Stimulated activated effector memory CD8-positive, alpha-beta T cell treated with anti-CD3 and anti-CD28 coated beads, Interleukin-12 subunit alpha, Interleukin-12 subunit beta, amount 100 ng/mL, for 72 hours (primary cell): ENCODE measurements around the gene SHISA6.

Source experiments
- ATAC-seq: fragments of 150-1000 bp; cut with Tn5 transposase; 2 replicates; pipeline ENCODE4 v1.10.0; 2021
- DNase-seq, 2 donors: peaks; one replicate each; pipeline ENCODE4 v3.0.0; 2021 to 2022; ENCODE audit warnings: low spot score in 2 of 2
- H3K27ac Mint-ChIP-seq: one replicate; pipeline ENCODE4 v1.8.0; 2022; ENCODE audit warnings: mild to moderate bottlenecking, mixed read lengths
- H3K36me3 Mint-ChIP-seq: one replicate; pipeline ENCODE4 v1.8.0; 2022; ENCODE audit warnings: mild to moderate bottlenecking, mixed read lengths
- H3K4me1 Mint-ChIP-seq: one replicate; pipeline ENCODE4 v1.8.0; 2022; ENCODE audit warnings: mixed read lengths
- H3K4me3 Mint-ChIP-seq: one replicate; pipeline ENCODE4 v1.8.0; 2022; ENCODE audit warnings: mild to moderate bottlenecking, mixed read lengths
- H3K9me3 Mint-ChIP-seq: one replicate; pipeline ENCODE4 v1.8.0; 2022; ENCODE audit warnings: mixed read lengths

The SHISA6 gene

GRCh38 chr17:11245187-11245586, 4.2 kb downstream of the SHISA6 start:
- Mint-ChIP-seq H3K4me1 (no peaks in the 10 kb centered on the region), H3K4me3 (no peak overlapping the region), H3K27ac (no peak overlapping the region), H3K9me3 (peaks cover 6% of the 10 kb centered on the region), H3K36me3 (no peaks in the 10 kb centered on the region)
- DNase-seq (no peak), ATAC-seq (no peak)

- no peak overlapping the region for H3K27ac Mint-ChIP-seq
- peaks cover 6% of the 10 kb centered on the region for H3K9me3 Mint-ChIP-seq
- no peak overlapping the region for H3K4me3 Mint-ChIP-seq
- DNase-seq (no peak), ATAC-seq (no peak)
- H3K36me3 Mint-ChIP-seq: no peaks in the 10 kb centered on the region
- no peaks in the 10 kb centered on the region for H3K4me1 Mint-ChIP-seq
These were observed 4.8 kb downstream of the SHISA6 start for GRCh38 chr17:11245791-11246190.

- peaks cover 12% of the 10 kb centered on the region for H3K9me3 Mint-ChIP-seq
- H3K36me3 Mint-ChIP-seq: no peaks in the 10 kb centered on the region
- H3K4me1 Mint-ChIP-seq: no peaks in the 10 kb centered on the region
- no peak overlapping the region for H3K4me3 Mint-ChIP-seq
- no peak overlapping the region for H3K27ac Mint-ChIP-seq
- no peak for DNase-seq
- ATAC-seq: no peak
These were observed 9.1 kb downstream of the SHISA6 start for GRCh38 chr17:11250161-11250560.

- no peak overlapping the region for H3K4me3 Mint-ChIP-seq
- H3K36me3 Mint-ChIP-seq: no peaks in the 10 kb centered on the region
- no peaks in the 10 kb centered on the region for H3K4me1 Mint-ChIP-seq
- no peak overlapping the region for H3K27ac Mint-ChIP-seq
- ATAC-seq (no peak), DNase-seq (no peak)
- peaks cover 12% of the 10 kb centered on the region for H3K9me3 Mint-ChIP-seq
These were observed 10.6 kb downstream of the SHISA6 start for GRCh38 chr17:11251561-11252107.

- no peak overlapping the region for H3K27ac Mint-ChIP-seq
- no peaks in the 10 kb centered on the region for H3K4me1 Mint-ChIP-seq
- no peak for DNase-seq
- no peak overlapping the region for H3K4me3 Mint-ChIP-seq
- no peaks in the 10 kb centered on the region for H3K36me3 Mint-ChIP-seq
- peaks cover 12% of the 10 kb centered on the region for H3K9me3 Mint-ChIP-seq
- ATAC-seq: no peak
These were observed 11.1 kb downstream of the SHISA6 start for GRCh38 chr17:11252146-11252545.

GRCh38 chr17:11256877-11257276, 15.9 kb downstream of the SHISA6 start:
- no peak overlapping the region for H3K27ac Mint-ChIP-seq
- H3K9me3 Mint-ChIP-seq: peaks cover 16% of the 10 kb centered on the region
- H3K36me3 Mint-ChIP-seq: no peaks in the 10 kb centered on the region
- H3K4me3 Mint-ChIP-seq: no peak overlapping the region
- ATAC-seq (no peak), DNase-seq (no peak)
- no peaks in the 10 kb centered on the region for H3K4me1 Mint-ChIP-seq

- H3K36me3 Mint-ChIP-seq: no peaks in the 10 kb centered on the region
- H3K9me3 Mint-ChIP-seq: peaks cover 14% of the 10 kb centered on the region
- no peak overlapping the region for H3K4me3 Mint-ChIP-seq
- H3K4me1 Mint-ChIP-seq: no peaks in the 10 kb centered on the region
- H3K27ac Mint-ChIP-seq: no peak overlapping the region
- DNase-seq (no peak), ATAC-seq (no peak)
These were observed 23.3 kb downstream of the SHISA6 start for GRCh38 chr17:11264183-11264871.

GRCh38 chr17:11267999-11268575, 27.1 kb downstream of the SHISA6 start:
- Mint-ChIP-seq H3K36me3 (no peaks in the 10 kb centered on the region), H3K4me3 (no peak overlapping the region), H3K27ac (no peak overlapping the region), H3K4me1 (no peaks in the 10 kb centered on the region), H3K9me3 (peaks cover 14% of the 10 kb centered on the region)
- ATAC-seq (no peak), DNase-seq (no peak)

- Mint-ChIP-seq H3K4me1 (no peaks in the 10 kb centered on the region), H3K36me3 (no peaks in the 10 kb centered on the region), H3K9me3 (peaks cover 14% of the 10 kb centered on the region), H3K4me3 (no peak overlapping the region), H3K27ac (no peak overlapping the region)
- no peak for ATAC-seq
- no peak for DNase-seq
These were observed 28.2 kb downstream of the SHISA6 start for GRCh38 chr17:11269210-11269609.

- ATAC-seq (no peak), DNase-seq (no peak)
- Mint-ChIP-seq H3K9me3 (peaks cover 12% of the 10 kb centered on the region), H3K4me3 (no peak overlapping the region), H3K27ac (no peak overlapping the region), H3K4me1 (no peaks in the 10 kb centered on the region), H3K36me3 (no peaks in the 10 kb centered on the region)
These were observed 31.2 kb downstream of the SHISA6 start for GRCh38 chr17:11272191-11272590.

GRCh38 chr17:11273596-11273995, 32.6 kb downstream of the SHISA6 start:
- ATAC-seq (no peak), DNase-seq (no peak)
- no peaks in the 10 kb centered on the region for H3K36me3 Mint-ChIP-seq
- no peak overlapping the region for H3K27ac Mint-ChIP-seq
- H3K9me3 Mint-ChIP-seq: peaks cover 8% of the 10 kb centered on the region
- no peaks in the 10 kb centered on the region for H3K4me1 Mint-ChIP-seq
- H3K4me3 Mint-ChIP-seq: no peak overlapping the region

- H3K4me3 Mint-ChIP-seq: no peak overlapping the region
- peaks cover 8% of the 10 kb centered on the region for H3K9me3 Mint-ChIP-seq
- ATAC-seq (no peak), DNase-seq (no peak)
- H3K36me3 Mint-ChIP-seq: no peaks in the 10 kb centered on the region
- H3K27ac Mint-ChIP-seq: no peak overlapping the region
- H3K4me1 Mint-ChIP-seq: no peaks in the 10 kb centered on the region
These were observed 33.1 kb downstream of the SHISA6 start for GRCh38 chr17:11274106-11274505.

- no peaks in the 10 kb centered on the region for H3K36me3 Mint-ChIP-seq
These were observed 35.5 kb downstream of the SHISA6 start for GRCh38 chr17:11276486-11276885.

GRCh38 chr17:11278186-11278991, 37.4 kb downstream of the SHISA6 start:
- Mint-ChIP-seq H3K9me3 (no peaks in the 10 kb centered on the region), H3K27ac (no peak overlapping the region), H3K36me3 (no peaks in the 10 kb centered on the region), H3K4me1 (no peaks in the 10 kb centered on the region), H3K4me3 (no peak overlapping the region)
- ATAC-seq: no peak
- DNase-seq: no peak

More at GRCh38 chr17:11276486-11276885, 35.5 kb downstream of the SHISA6 start:
- H3K4me1 Mint-ChIP-seq: no peaks in the 10 kb centered on the region
- H3K9me3 Mint-ChIP-seq: peaks cover 8% of the 10 kb centered on the region
- ATAC-seq (no peak), DNase-seq (no peak)
- H3K27ac Mint-ChIP-seq: no peak overlapping the region
- no peak overlapping the region for H3K4me3 Mint-ChIP-seq

- Mint-ChIP-seq H3K4me1 (no peaks in the 10 kb centered on the region), H3K4me3 (no peak overlapping the region), H3K9me3 (no peaks in the 10 kb centered on the region), H3K36me3 (no peaks in the 10 kb centered on the region), H3K27ac (no peak overlapping the region)
- DNase-seq (no peak), ATAC-seq (no peak)
These were observed 37.9 kb downstream of the SHISA6 start for GRCh38 chr17:11278992-11279270.
